Measurements from ENCODE around the gene FAM163B.

Gene FAM163B

DNA sequence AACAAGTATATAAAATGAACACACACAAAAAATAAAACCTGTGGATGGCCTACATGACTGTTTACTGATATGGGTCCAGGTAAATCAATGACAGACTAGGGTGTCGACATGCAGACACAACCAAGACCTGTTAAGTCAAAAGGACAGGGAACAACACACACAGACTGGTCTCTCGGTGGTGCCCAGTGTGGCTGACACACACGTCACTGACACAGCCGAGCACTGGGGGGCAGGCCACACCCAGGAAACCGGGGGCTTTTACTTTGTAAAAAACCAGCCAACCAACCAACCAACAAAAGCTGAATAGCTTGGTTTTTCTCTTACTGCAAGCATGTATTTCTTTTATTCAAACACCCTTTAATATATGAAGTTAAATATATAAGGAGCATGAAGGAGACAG, 5.0 kb downstream of the FAM163B start:
- no peak for DNase-seq (ENCODE audit: low read depth in 1 of 2, low spot score in 1 of 2)
- H3K27ac ChIP-seq (replicated peaks): no peak overlapping the region
- no peak for TF ChIP-seq SPI1 (IDR thresholded peaks at IDR 0.05; ENCODE audit: borderline replicate concordance, low read depth)
- TF ChIP-seq, protein P1, sequence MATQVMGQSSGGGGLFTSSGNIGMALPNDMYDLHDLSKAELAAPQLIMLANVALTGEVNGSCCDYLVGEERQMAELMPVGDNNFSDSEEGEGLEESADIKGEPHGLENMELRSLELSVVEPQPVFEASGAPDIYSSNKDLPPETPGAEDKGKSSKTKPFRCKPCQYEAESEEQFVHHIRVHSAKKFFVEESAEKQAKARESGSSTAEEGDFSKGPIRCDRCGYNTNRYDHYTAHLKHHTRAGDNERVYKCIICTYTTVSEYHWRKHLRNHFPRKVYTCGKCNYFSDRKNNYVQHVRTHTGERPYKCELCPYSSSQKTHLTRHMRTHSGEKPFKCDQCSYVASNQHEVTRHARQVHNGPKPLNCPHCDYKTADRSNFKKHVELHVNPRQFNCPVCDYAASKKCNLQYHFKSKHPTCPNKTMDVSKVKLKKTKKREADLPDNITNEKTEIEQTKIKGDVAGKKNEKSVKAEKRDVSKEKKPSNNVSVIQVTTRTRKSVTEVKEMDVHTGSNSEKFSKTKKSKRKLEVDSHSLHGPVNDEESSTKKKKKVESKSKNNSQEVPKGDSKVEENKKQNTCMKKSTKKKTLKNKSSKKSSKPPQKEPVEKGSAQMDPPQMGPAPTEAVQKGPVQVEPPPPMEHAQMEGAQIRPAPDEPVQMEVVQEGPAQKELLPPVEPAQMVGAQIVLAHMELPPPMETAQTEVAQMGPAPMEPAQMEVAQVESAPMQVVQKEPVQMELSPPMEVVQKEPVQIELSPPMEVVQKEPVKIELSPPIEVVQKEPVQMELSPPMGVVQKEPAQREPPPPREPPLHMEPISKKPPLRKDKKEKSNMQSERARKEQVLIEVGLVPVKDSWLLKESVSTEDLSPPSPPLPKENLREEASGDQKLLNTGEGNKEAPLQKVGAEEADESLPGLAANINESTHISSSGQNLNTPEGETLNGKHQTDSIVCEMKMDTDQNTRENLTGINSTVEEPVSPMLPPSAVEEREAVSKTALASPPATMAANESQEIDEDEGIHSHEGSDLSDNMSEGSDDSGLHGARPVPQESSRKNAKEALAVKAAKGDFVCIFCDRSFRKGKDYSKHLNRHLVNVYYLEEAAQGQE (IDR thresholded peaks at IDR 0.05; ENCODE audit: insufficient replicate concordance, low read depth): no peak
- TF ChIP-seq, protein P2, sequence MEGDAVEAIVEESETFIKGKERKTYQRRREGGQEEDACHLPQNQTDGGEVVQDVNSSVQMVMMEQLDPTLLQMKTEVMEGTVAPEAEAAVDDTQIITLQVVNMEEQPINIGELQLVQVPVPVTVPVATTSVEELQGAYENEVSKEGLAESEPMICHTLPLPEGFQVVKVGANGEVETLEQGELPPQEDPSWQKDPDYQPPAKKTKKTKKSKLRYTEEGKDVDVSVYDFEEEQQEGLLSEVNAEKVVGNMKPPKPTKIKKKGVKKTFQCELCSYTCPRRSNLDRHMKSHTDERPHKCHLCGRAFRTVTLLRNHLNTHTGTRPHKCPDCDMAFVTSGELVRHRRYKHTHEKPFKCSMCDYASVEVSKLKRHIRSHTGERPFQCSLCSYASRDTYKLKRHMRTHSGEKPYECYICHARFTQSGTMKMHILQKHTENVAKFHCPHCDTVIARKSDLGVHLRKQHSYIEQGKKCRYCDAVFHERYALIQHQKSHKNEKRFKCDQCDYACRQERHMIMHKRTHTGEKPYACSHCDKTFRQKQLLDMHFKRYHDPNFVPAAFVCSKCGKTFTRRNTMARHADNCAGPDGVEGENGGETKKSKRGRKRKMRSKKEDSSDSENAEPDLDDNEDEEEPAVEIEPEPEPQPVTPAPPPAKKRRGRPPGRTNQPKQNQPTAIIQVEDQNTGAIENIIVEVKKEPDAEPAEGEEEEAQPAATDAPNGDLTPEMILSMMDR (IDR thresholded peaks at IDR 0.05; ENCODE audit: insufficient read depth, low read length): no peak
- TF ChIP-seq GABPA (IDR thresholded peaks at IDR 0.05; ENCODE audit: low read depth): no peak
- no peak for TF ChIP-seq POLR2AphosphoS5 (IDR thresholded peaks at IDR 0.05; ENCODE audit: low read depth)
- peaks cover 3% of the 10 kb centered on the region for H3K27me3 ChIP-seq (ENCODE audit: insufficient read depth, poor library complexity, severe bottlenecking)
- no peak overlapping the region for H3K4me3 ChIP-seq (replicated peaks; ENCODE audit: insufficient read depth, low read length)

DNA sequence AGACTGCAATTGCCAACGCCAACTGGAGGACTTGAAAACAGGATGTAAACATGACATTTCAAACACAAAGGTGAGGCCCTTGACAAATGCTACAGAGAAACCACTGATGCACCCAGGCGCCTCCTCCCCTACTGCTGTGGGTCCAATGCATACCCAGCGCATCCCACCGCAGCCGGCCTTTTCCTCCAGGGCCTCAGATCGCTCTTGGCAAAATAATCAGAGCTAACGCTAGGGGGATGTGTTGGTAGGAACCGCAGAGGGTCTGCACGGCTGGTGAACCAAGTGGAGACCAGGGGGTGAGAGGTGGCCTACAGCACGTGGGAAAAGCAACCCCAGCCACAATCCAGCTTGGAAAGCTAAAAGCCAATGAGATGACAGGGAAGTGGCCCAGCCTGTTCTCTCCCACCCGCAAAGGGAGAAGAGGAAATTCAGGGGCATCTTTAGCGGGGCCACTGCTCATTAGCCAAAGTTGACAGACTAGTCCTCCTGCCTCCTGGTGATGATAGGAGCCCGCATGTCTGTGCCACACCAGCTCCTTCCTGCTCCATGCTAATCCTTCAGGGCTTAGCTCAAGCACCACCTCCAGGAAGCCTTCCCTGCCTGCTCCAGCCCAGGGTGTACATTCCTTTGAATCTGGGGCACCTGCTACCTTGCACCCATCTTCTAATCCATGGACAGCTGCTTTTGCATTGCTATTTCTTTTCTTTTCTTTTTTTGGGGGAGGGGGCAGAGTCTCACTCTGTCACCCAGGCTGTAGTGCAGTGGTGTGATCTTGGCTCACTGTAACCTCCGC, 5.9 kb downstream of the FAM163B start:
- Histone ChIP-seq H3K4me3 (replicated peaks; ENCODE audit: insufficient read depth, low read length) (no peak overlapping the region), H3K27me3 (ENCODE audit: insufficient read depth, poor library complexity, severe bottlenecking) (peaks cover 3% of the 10 kb centered on the region), H3K27ac (replicated peaks) (no peak overlapping the region)
- TF ChIP-seq, protein P2 (IDR thresholded peaks at IDR 0.05; ENCODE audit: insufficient read depth, low read length): no peak
- TF ChIP-seq, protein P1 (IDR thresholded peaks at IDR 0.05; ENCODE audit: insufficient replicate concordance, low read depth): no peak
- no peak for TF ChIP-seq GABPA (IDR thresholded peaks at IDR 0.05; ENCODE audit: low read depth)
- DNase-seq (ENCODE audit: low read depth in 1 of 2, low spot score in 1 of 2): no peak

DNA sequence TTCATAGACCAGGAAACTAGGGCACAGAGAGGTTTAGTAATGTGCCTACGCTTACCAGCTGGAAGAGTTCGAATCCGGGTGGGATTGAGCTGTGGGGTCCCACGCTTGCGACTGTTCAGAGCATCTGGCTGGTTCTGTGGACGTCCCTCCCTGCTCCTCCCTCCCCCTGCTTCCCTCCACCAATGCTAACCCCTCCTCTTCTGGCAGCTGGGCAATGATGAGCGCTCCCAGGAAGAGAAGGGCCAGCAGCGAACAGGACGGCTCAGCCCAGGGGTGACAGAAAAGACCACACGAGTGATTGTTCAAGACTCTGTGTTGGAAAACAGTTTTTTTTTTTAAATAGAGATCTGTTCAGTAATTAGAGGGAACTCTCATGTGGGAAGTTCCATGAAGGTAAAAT, 6.9 kb downstream of the FAM163B start:
- DNase-seq (ENCODE audit: low read depth in 1 of 2, low spot score in 1 of 2): no peak
- no peak overlapping the region for H3K4me3 ChIP-seq (replicated peaks; ENCODE audit: insufficient read depth, low read length)
- peaks cover 3% of the 10 kb centered on the region for H3K27me3 ChIP-seq (ENCODE audit: insufficient read depth, poor library complexity, severe bottlenecking)
- H3K27ac ChIP-seq (replicated peaks): no peak overlapping the region
- TF ChIP-seq, protein P2 (IDR thresholded peaks at IDR 0.05; ENCODE audit: insufficient read depth, low read length): no peak
- TF ChIP-seq GABPA (IDR thresholded peaks at IDR 0.05; ENCODE audit: low read depth) (no peak), SPI1 (IDR thresholded peaks at IDR 0.05; ENCODE audit: borderline replicate concordance, low read depth) (no peak), POLR2AphosphoS5 (IDR thresholded peaks at IDR 0.05; ENCODE audit: low read depth) (no peak)
- TF ChIP-seq, protein P1 (IDR thresholded peaks at IDR 0.05; ENCODE audit: insufficient replicate concordance, low read depth): no peak
